Heart left ventricle (tissue), 13 donors: ENCODE data around the gene CORO1C.

Experiments used
- CTCF ChIP-seq, 12 donors: fragments of 200-600 bp; sonication (generic) in 4 of 12; IDR thresholded peaks; one replicate each; pipeline versions ENCODE4 v1.5.0 to v1.8.0; 2018 to 2022; ENCODE audit warnings: antibody characterized with exemption in 12 of 12, mild to moderate bottlenecking in 5 of 12
- POLR2A ChIP-seq, 2 donors: fragments of 450-650 bp; IDR thresholded peaks; one replicate each; pipeline ENCODE4 v1.6.1; 2017; ENCODE audit warnings: antibody characterized with exemption in 2 of 2, mild to moderate bottlenecking in 2 of 2, moderate library complexity in 2 of 2
- donor health status: ischemic (EF 13 %, LVEDD 7.1; RV severe dilation, severe dysfunction).
- donor health status: DM: no; HTN: yes; CAD: no.
- donor health status: DM: no; HTN: no; CAD: no.
- donor health status: ischemic (EF 25% LVEDD 6.9; RV normal size, moderate dysfunction).
- donor health status: ischemic (EF 25% LVEDD 5.7; RV mildly dilated, moderate dysfunction).
- donor health status: ischemic (EF 35%, LVEDD 5.7; RV mildly dilated, moderate dysfunction).
- donor health status: nonischemic (EF 11% LVEDD 7.7; RV severe dilation, severe dysfunction).
- donor health status: DM: yes; HTN: yes; CAD: no.
- donor health status: PGD.
- donor health status: ischemic (EF 29% LVEDD 5.4; RV normal size, mild dysfunction).
- donor health status: nonischemic (EF 23%, LVEDD 6.1; RV moderate dilation, normal function).

- TF ChIP-seq CTCF (IDR thresholded peaks at IDR 0.05) (no peak), POLR2A (IDR thresholded peaks at IDR 0.05) (no peak)
These were observed 104.0 kb downstream of the CORO1C start for GRCh38 chr12:108627134-108627920.
